Ovary (tissue), 3 donors: ENCODE data around the gene BEST3.

Experiments used
- EP300 ChIP-seq: sonication (generic); formaldehyde crosslinking; IDR thresholded peaks from one replicate; pipeline ENCODE4 v1.6.1; 2017; ENCODE audit warnings: antibody characterized with exemption
- POLR2A ChIP-seq: fragments of 450-650 bp; IDR thresholded peaks from one replicate; pipeline ENCODE4 v1.6.1; 2017; ENCODE audit warnings: antibody characterized with exemption, mild to moderate bottlenecking, moderate library complexity
- TF ChIP-seq, protein P1 (sequence below), 3 donors: fragments of 450-650 bp in 2 of 3; fragments of 200-600 bp in 1 of 3; IDR thresholded peaks; one replicate each; pipeline versions ENCODE4 v1.5.1 to v1.8.0; 2016 to 2022; ENCODE audit warnings: antibody characterized with exemption in 3 of 3, mild to moderate bottlenecking in 1 of 3
- donor health status: DM: no; HTN: no; CAD: no.

DNA sequence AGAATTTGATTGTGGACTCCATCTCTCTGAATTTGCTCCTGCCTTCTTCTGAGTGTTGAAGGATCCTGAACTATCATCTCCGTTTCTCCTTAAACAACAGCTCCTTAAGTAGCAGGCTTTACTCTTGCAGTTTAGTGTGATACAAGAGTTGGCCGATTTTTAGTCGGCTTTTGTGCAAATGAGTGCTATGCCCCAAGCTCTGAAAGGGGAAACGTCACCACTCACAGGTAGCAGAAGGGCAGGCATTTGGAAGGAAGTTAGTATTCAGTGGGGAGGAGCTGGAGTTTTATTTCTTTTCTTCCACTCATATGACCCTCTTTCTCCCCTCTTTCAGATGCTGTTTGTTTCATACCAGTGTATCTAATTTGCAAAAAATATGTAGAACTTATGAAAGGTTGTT lies 51.9 kb downstream of the BEST3 start:
- TF ChIP-seq, protein P1, sequence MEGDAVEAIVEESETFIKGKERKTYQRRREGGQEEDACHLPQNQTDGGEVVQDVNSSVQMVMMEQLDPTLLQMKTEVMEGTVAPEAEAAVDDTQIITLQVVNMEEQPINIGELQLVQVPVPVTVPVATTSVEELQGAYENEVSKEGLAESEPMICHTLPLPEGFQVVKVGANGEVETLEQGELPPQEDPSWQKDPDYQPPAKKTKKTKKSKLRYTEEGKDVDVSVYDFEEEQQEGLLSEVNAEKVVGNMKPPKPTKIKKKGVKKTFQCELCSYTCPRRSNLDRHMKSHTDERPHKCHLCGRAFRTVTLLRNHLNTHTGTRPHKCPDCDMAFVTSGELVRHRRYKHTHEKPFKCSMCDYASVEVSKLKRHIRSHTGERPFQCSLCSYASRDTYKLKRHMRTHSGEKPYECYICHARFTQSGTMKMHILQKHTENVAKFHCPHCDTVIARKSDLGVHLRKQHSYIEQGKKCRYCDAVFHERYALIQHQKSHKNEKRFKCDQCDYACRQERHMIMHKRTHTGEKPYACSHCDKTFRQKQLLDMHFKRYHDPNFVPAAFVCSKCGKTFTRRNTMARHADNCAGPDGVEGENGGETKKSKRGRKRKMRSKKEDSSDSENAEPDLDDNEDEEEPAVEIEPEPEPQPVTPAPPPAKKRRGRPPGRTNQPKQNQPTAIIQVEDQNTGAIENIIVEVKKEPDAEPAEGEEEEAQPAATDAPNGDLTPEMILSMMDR (IDR thresholded peaks at IDR 0.05): no peak
- no peak for TF ChIP-seq POLR2A
- TF ChIP-seq EP300: no peak
